ENCODE measurements around the gene LGR6. TPM values are rescaled to one million over a fixed set of nuclear protein-coding genes. Genes with fewer than 3 reads are reported as not detected.

The LGR6 gene
- total and polyA plus RNA-seq, 2 donors (not counting 1 experiment from before 2014, with no cell fraction given): 0.28 TPM; not detected in 1

GRCh38 chr1:202357506-202357905 is 163.9 kb downstream of the LGR6 start:
- H3K4me2 ChIP-seq (replicated peaks; ENCODE audit: low read depth, low read length, poor library complexity, severe bottlenecking): no peak overlapping the region
- Mint-ChIP-seq H3K9me3 (ENCODE audit: insufficient read depth) (no peaks in the 10 kb centered on the region), H3K27me3 (no peaks in the 10 kb centered on the region), H3K27ac (no peak overlapping the region), H3K4me3 (no peak overlapping the region), H3K4me1 (peaks cover 3% of the 10 kb centered on the region)
- no peaks in the 10 kb centered on the region for H3K4me1 ChIP-seq (ENCODE audit: control insufficient read depth in 2 of 2, insufficient read depth in 2 of 2, low read length in 2 of 2)
- ChIA-PET POLR2A (no interaction called here), CTCF (no interaction called here)
- no peak overlapping the region for H3K4me3 ChIP-seq (ENCODE audit: control extremely low read depth in 1 of 5, extremely low read depth in 1 of 5, insufficient read depth in 1 of 5, low read depth in 2 of 5, low read length in 4 of 5)
- intact Hi-C loops (cut with micrococcal nuclease): no loop called here
- no peak for DNase-seq
- peaks cover 69% of the 10 kb centered on the region for H3K79me2 ChIP-seq (ENCODE audit: control insufficient read depth, insufficient read depth, low read length)
- no peak overlapping the region for H3K9ac ChIP-seq (ENCODE audit: low read length)
- H3K36me3 ChIP-seq (replicated peaks in 1 of 2; ENCODE audit: control extremely low read depth in 1 of 2, control insufficient read depth in 1 of 2, extremely low read depth in 1 of 2, insufficient read depth in 2 of 2, low read length in 1 of 2): peaks cover 0 to 1% of the 10 kb centered on the region in 2 experiments
- TF ChIP-seq EZH2 (IDR thresholded peaks at IDR 0.05; ENCODE audit: borderline replicate concordance, insufficient read depth, low read depth, low read length, poor library complexity, severe bottlenecking): no peak
- no peak for TF ChIP-seq CTCF (IDR thresholded peaks at IDR 0.05)
- no peaks in the 10 kb centered on the region for H3K27me3 ChIP-seq (replicated peaks in 1 of 4; ENCODE audit: control extremely low read depth in 1 of 4, control insufficient read depth in 3 of 4, insufficient read depth in 4 of 4, low read length in 3 of 4)
- ATAC-seq (ENCODE audit: low read depth): no peak
- no peak overlapping the region for H3K27ac ChIP-seq (ENCODE audit: low read length in 2 of 2)
- peaks cover 10% of the 10 kb centered on the region for H4K20me1 ChIP-seq (ENCODE audit: control insufficient read depth, insufficient read depth, low read length, poor library complexity, severe bottlenecking)
- H3K9me3 ChIP-seq (ENCODE audit: control extremely low read depth in 1 of 3, control insufficient read depth in 2 of 3, insufficient read depth in 1 of 3, low read length in 2 of 3): no peaks in the 10 kb centered on the region
- H2AFZ ChIP-seq (ENCODE audit: insufficient read depth, low read depth, low read length, poor library complexity, severe bottlenecking): no peak overlapping the region

- Histone ChIP-seq H3K27ac (ENCODE audit: low read length in 2 of 2) (no peak overlapping the region), H3K36me3 (replicated peaks in 1 of 2; ENCODE audit: control extremely low read depth in 1 of 2, control insufficient read depth in 1 of 2, extremely low read depth in 1 of 2, insufficient read depth in 2 of 2, low read length in 1 of 2) (peaks cover 0 to 1% of the 10 kb centered on the region in 2 experiments), H3K79me2 (ENCODE audit: control insufficient read depth, insufficient read depth, low read length) (peaks cover 41% of the 10 kb centered on the region), H4K20me1 (ENCODE audit: control insufficient read depth, insufficient read depth, low read length, poor library complexity, severe bottlenecking) (peaks cover 10% of the 10 kb centered on the region), H3K4me3 (ENCODE audit: control extremely low read depth in 1 of 5, extremely low read depth in 1 of 5, insufficient read depth in 1 of 5, low read depth in 2 of 5, low read length in 4 of 5) (no peak overlapping the region), H3K4me1 (ENCODE audit: control insufficient read depth in 2 of 2, insufficient read depth in 2 of 2, low read length in 2 of 2) (no peaks in the 10 kb centered on the region), H3K9me3 (ENCODE audit: control extremely low read depth in 1 of 3, control insufficient read depth in 2 of 3, insufficient read depth in 1 of 3, low read length in 2 of 3) (no peaks in the 10 kb centered on the region), H3K27me3 (replicated peaks in 1 of 4; ENCODE audit: control extremely low read depth in 1 of 4, control insufficient read depth in 3 of 4, insufficient read depth in 4 of 4, low read length in 3 of 4) (no peaks in the 10 kb centered on the region), H2AFZ (ENCODE audit: insufficient read depth, low read depth, low read length, poor library complexity, severe bottlenecking) (no peak overlapping the region), H3K4me2 (replicated peaks; ENCODE audit: low read depth, low read length, poor library complexity, severe bottlenecking) (no peak overlapping the region), H3K9ac (ENCODE audit: low read length) (no peak overlapping the region)
- no peaks in the 10 kb centered on the region for H3K27me3 Mint-ChIP-seq
- TF ChIP-seq CTCF (IDR thresholded peaks at IDR 0.05) (no peak), EZH2 (IDR thresholded peaks at IDR 0.05; ENCODE audit: borderline replicate concordance, insufficient read depth, low read depth, low read length, poor library complexity, severe bottlenecking) (no peak)
- H3K4me1 Mint-ChIP-seq: peaks cover 3% of the 10 kb centered on the region
- no CpG with 5 or more reads among the region's 2 CpGs for WGBS (ENCODE audit: insufficient coverage)
- CTCF ChIA-PET: interaction anchor here (1.2 kb wide), 1 partner anchor 11 kb away, joined by 3 read pairs; no protein-coding TSS in a partner anchor
- H3K27ac Mint-ChIP-seq: no peak overlapping the region
- H3K4me3 Mint-ChIP-seq: no peak overlapping the region
- intact Hi-C loops (cut with micrococcal nuclease): no loop called here
- no peaks in the 10 kb centered on the region for H3K9me3 Mint-ChIP-seq (ENCODE audit: insufficient read depth)
- DNase-seq (no peak), ATAC-seq (ENCODE audit: low read depth) (no peak)
- POLR2A ChIA-PET: no interaction called here
Observed at GRCh38 chr1:202361224-202361623, 167.6 kb downstream of the LGR6 start.
